ENCODE results near the gene C5orf34. TPM values are rescaled to one million over a fixed set of nuclear protein-coding genes. Genes with fewer than 3 reads are reported as not detected.

Gene C5orf34
- total and polyA plus RNA-seq, 8 donors: 1.00 to 7.2 (median 1.6) TPM; not detected in 2

GRCh38 chr5:43497311-43498104 lies 17.4 kb downstream of the C5orf34 start:
- peaks cover 0 to 8% (median 0%) of the 10 kb centered on the region in 4 donors for H3K36me3 ChIP-seq
- H3K9me3 ChIP-seq: no peaks in the 10 kb centered on the region
- H3K4me3 ChIP-seq: no peak overlapping the region
- H3K27ac ChIP-seq: no peak overlapping the region
- 67 to 74% (median 70%) methylated on average over 5 of the region's 5 CpGs for WGBS, 5 donors
- TF ChIP-seq POLR2A (IDR thresholded peaks at IDR 0.05): no peak
- no peak for TF ChIP-seq CTCF (IDR thresholded peaks at IDR 0.05)
- TF ChIP-seq POLR2AphosphoS5 (IDR thresholded peaks at IDR 0.05): no peak
- no peak for TF ChIP-seq EP300 (IDR thresholded peaks at IDR 0.05)
- H3K4me1 ChIP-seq: no peaks in the 10 kb centered on the region
- peak in 1 of 2 donors; percentile 48 for DNase-seq
- intact Hi-C loops (cut with DNase I; ENCODE audit: low total_unique reads): no loop called here
- no peaks in the 10 kb centered on the region for H3K27me3 ChIP-seq

GRCh38 chr5:43491326-43491725 lies 23.6 kb downstream of the C5orf34 start:
- Histone ChIP-seq H3K27me3 (no peaks in the 10 kb centered on the region), H3K4me3 (no peak overlapping the region), H3K9me3 (no peaks in the 10 kb centered on the region), H3K36me3 (peaks cover 0 to 11% (median 2%) of the 10 kb centered on the region in 4 donors), H3K27ac (no peak overlapping the region), H3K4me1 (no peaks in the 10 kb centered on the region)
- WGBS, 5 donors: 96 to 100% (median 98%) methylated on average over 1 of the region's 1 CpG
- no peak for DNase-seq
- TF ChIP-seq CTCF (IDR thresholded peaks at IDR 0.05) (no peak), POLR2AphosphoS5 (IDR thresholded peaks at IDR 0.05) (no peak), POLR2A (IDR thresholded peaks at IDR 0.05) (no peak), EP300 (IDR thresholded peaks at IDR 0.05) (no peak)
- intact Hi-C loops (cut with DNase I; ENCODE audit: low total_unique reads): no loop called here

- intact Hi-C loops (cut with DNase I; ENCODE audit: low total_unique reads): no loop called here
- H3K27ac ChIP-seq: peak overlapping the region in 1 of 5 donors; percentile 93
- no peak overlapping the region for H3K4me3 ChIP-seq
- no peaks in the 10 kb centered on the region for H3K27me3 ChIP-seq
- WGBS, 5 donors: 65 to 83% (median 77%) methylated on average over 3 of the region's 3 CpGs
- H3K36me3 ChIP-seq: peaks cover 0 to 11% (median 2%) of the 10 kb centered on the region in 4 donors
- DNase-seq: no peak
- no peak for TF ChIP-seq EP300 (IDR thresholded peaks at IDR 0.05)
- no peak for TF ChIP-seq CTCF (IDR thresholded peaks at IDR 0.05)
- TF ChIP-seq POLR2A (IDR thresholded peaks at IDR 0.05): no peak
- TF ChIP-seq POLR2AphosphoS5 (IDR thresholded peaks at IDR 0.05): no peak
- H3K9me3 ChIP-seq: no peaks in the 10 kb centered on the region
- peaks cover 15 to 28% (median 22%) of the 10 kb centered on the region in 4 donors for H3K4me1 ChIP-seq
Observed at GRCh38 chr5:43486353-43486752, 28.6 kb downstream of the C5orf34 start.

- Histone ChIP-seq H3K36me3 (peaks cover 0 to 11% (median 2%) of the 10 kb centered on the region in 4 donors), H3K4me3 (no peak overlapping the region), H3K4me1 (peaks cover 15 to 29% (median 23%) of the 10 kb centered on the region in 4 donors), H3K27ac (peak overlapping the region in 2 of 5 donors; percentile 93 to 99), H3K27me3 (no peaks in the 10 kb centered on the region), H3K9me3 (no peaks in the 10 kb centered on the region)
- peak in 1 of 2 donors; percentile 53 for DNase-seq
- TF ChIP-seq POLR2AphosphoS5 (IDR thresholded peaks at IDR 0.05): no peak
- no peak for TF ChIP-seq EP300 (IDR thresholded peaks at IDR 0.05)
- TF ChIP-seq CTCF (IDR thresholded peaks at IDR 0.05): no peak
- TF ChIP-seq POLR2A (IDR thresholded peaks at IDR 0.05): no peak
- intact Hi-C loops (cut with DNase I; ENCODE audit: low total_unique reads): no loop called here
- WGBS, 5 donors: 69 to 100% (median 84%) methylated on average over 2 of the region's 2 CpGs
Observed at GRCh38 chr5:43485406-43485805, 29.5 kb downstream of the C5orf34 start.

Measured in stomach (tissue), 9 donors.